NCI-H2107 treated with DMSO at 0.1 percent for 48 hours (cell line): ENCODE measurements around the gene TIMM44.
"Not testable (repeated sequence)": the region's sequence is repeated elsewhere in the genome, so short reads cannot be mapped to it uniquely, and the experiment has no call there.

Source experiments
- DNase-seq: peaks from one replicate; lab custom pipeline; 2025; ENCODE audit not compliant: unreplicated experiment; lab: John Stamatoyannopoulos, UW

The TIMM44 gene

DNA sequence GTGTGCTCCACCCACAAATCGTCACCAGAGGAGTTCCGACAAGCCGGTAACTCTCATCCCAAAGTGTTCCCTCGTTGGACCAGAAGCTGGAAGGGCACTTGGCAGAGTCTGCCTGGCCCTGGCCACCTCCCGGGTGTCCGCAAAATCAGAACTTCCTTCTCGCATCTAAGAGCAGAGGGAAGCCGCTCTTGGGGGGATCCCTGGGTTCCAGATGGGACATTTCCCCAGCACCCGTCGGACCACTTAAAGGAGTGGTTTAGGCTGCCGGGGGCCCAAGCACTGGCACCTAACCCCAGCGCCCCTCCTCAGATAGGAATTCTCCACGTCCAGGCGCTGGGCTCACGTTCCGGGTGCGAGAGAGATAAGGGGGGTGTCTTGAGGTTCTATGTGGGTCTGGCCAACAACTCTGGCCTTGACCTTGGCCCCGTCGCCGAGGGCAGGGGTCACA lies 40.6 kb downstream of the TIMM44 start:
- DNase-seq: no peak

DNA sequence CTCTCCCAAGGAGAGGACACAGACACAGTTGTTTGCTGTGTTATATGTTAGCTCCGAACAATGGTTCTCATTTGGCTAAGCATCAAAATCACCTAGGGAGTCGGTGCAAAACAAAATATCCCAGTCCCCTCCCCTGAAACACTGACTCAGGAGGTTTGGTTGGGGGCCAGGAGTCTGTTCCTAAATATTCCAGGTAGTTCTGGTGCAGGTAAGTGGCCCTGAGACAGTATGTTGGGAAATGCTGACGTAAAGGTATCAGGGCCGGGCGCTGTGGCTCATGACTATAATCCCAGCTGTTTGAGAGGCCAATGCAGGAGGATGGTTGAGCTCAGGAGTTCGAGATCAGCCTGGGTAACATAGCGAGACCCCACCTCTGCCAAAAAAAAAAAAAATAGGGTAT lies 42.1 kb downstream of the TIMM44 start:
- no peak for DNase-seq

DNA sequence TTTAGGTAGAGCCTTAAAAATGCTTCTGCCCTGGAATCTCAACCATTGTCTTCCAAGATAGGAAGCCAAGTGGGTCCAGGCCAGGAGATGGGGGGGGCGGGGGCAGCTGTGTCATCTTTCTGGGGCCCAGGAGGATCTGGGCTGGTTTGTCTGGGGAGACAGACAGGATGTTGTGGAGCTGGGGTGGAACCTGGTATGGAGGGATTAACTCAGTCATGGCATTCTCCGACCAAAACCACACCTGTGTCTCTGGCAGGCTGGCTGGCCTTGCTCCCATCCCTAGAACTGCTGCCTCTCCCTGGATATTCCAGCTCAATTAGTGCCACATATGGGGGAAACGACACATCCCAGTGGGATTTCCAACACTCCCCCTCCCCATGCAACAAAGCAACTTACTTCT lies 42.5 kb downstream of the TIMM44 start:
- no peak for DNase-seq

DNA sequence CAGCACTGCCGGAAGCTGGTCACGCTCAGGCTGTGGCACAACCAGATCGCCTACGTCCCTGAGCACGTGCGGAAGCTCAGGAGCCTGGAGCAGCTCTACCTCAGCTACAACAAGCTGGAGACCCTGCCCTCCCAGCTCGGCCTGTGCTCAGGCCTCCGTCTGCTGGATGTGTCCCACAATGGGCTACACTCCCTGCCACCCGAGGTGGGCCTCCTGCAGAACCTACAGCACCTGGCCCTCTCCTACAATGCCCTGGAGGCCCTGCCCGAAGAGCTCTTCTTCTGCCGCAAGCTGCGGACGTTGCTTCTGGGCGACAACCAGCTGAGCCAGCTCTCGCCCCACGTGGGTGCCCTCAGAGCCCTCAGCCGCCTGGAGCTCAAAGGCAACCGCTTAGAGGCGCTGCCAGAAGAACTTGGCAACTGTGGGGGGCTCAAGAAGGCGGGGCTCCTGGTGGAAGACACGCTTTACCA lies 43.0 kb downstream of the TIMM44 start:
- DNase-seq: no peak

DNA sequence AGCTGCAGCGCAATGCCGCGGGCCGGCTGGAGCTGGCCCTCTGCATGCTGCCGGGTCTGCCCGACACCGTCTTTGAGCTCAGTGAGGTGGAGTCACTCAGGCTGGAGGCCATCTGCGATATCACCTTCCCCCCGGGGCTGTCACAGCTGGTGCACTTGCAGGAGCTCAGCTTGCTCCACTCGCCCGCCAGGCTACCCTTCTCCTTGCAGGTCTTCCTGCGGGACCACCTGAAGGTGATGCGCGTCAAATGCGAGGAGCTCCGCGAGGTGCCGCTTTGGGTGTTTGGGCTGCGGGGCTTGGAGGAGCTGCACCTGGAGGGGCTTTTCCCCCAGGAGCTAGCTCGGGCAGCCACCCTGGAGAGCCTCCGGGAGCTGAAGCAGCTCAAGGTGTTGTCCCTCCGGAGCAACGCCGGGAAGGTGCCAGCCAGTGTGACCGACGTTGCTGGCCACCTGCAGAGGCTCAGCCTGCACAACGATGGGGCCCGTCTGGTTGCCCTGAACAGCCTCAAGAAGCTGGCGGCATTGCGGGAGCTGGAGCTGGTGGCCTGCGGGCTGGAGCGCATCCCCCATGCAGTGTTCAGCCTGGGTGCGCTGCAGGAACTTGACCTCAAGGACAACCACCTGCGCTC lies 43.6 kb downstream of the TIMM44 start:
- no peak for DNase-seq

DNA sequence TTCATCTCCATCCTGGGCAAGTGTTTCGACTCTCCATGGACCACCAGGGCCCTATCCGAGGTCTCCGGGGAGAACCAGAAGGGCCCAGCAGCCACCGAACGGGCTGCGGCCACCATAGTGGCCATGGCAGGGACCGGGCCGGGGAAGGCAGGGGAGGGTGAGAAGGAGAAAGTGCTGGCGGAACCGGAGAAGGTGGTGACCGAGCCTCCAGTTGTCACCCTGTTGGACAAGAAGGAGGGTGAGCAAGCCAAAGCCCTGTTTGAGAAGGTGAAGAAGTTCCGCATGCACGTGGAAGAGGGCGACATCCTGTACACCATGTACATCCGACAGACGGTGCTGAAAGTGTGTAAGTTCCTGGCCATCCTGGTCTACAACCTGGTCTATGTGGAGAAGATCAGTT lies 44.5 kb downstream of the TIMM44 start:
- no peak for DNase-seq

DNA sequence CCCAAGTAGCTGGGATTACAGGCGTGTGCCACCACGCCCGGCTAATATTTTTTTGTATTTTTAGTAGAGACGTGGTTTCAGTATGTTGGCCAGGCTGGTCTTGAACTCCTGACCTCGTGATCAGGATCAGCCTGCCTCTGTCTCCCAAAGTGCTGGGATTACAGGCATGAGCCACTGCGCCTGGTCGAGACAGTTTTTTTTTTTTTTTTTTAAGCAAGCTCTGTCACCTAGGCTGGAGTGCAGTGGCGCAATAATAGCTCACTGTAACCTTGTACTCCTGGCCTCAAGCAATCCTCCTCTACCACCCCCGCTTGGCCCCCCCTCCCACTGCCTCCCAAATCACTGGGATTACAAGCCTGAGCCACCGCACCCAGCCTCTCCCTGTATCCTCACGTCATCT lies 46.2 kb downstream of the TIMM44 start:
- DNase-seq: no peak

DNA sequence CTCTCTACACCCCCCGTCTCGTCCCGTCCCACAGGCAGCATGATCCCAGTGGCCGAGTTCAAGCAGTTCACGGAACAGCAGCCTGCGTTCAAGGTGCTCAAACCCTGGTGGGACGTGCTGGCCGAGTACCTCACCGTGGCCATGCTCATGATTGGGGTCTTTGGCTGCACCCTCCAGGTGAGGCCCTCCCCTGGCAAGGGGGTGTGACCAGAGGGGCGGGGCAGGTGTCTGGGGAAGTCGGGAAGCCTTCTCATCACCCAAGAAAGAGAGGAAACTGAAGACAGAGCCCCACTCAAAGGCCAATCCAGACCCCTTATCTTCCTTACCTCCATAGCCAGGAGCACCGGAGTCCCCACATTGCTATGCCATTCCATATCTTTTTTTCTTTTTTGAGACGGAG lies 47.9 kb downstream of the TIMM44 start:
- DNase-seq: no peak

DNA sequence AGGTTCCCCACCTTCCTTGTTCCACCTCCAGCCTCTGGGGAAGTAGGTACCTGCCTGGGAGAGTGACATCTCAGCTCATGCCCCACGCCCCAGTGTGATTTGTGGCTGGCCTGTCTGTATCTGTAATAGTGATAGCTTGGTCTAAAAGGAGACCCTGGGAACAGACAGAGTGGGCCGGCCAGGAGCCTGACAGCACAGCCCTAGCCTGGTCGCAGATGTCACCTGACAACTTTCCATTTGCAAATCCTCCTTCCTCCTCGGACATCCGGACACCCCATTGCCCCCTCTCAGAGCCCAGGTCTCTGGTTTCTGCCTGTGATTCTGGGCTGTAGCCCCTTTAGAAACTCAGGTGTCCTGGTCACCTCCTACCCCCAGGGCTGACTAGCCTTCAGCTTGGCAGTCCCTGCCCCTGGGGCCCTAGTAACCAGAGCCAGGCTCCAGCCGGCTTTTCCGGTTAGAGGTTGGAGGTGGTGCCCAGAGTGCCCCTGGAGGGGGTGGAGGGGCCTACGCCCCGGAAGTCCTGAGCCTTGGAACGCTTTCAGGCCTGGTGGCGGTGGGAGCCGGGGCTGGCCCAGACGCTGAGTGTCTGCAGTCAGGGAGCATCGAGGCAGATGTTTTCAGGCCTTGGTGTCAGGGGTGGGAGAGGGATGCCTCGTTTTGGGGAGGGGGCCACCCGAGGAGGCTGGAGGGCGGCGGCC lies 48.7 kb downstream of the TIMM44 start:
- no peak for DNase-seq

DNA sequence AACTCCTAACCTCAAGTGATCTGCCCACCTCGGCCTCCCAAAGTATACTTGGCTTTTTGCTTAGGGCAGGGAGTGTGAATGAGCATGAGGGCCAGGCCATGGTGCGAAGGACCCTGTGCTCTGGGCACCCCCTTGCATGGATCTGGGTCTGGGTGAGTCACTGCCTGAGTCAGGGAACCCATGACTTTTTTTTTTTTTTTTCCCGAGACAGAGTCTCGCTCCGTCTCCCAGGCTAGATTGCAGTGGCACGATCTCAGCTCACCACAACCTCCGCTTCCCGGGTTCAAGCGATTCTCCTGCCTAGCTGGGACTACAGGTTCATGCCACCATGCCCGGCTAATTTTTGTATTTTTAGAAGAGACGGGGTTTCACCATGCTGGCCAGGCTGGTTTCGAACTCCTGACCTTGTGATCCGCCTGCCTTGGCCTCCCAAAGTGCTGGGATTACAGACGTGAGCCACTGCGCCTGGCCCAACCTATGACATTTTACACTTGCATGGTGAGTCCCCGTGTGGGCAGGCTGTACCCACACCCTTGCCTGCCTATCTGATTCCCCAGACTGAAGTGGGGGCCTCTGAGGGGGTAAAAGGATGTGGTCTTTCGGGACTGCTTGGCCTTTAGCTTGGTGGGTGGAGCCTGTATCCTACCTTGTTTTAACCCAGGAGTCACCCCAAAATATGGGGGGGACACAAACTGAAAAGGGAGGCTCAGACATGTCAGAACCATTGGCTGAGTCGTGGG lies 49.9 kb downstream of the TIMM44 start:
- DNase-seq: not testable (repeated sequence)

DNA sequence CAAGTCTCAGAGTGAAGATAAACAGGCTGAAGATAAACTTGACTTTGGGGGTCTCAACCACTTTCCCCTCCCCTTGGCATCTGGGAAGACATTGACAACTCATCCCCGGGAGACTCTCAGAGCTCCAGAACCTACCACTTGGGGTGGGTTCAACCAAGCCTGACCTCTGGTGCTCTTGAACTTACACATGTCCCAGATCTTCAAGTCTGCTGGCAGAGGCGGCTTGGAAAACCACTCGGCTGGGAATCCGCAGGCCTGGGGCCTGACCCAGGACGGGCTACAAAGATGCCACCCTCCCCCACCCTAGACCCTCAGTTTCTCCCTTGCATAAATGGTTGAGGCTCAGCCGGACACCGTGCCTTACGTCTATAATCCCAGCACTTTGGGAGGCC lies 54.6 kb downstream of the TIMM44 start:
- DNase-seq: no peak

DNA sequence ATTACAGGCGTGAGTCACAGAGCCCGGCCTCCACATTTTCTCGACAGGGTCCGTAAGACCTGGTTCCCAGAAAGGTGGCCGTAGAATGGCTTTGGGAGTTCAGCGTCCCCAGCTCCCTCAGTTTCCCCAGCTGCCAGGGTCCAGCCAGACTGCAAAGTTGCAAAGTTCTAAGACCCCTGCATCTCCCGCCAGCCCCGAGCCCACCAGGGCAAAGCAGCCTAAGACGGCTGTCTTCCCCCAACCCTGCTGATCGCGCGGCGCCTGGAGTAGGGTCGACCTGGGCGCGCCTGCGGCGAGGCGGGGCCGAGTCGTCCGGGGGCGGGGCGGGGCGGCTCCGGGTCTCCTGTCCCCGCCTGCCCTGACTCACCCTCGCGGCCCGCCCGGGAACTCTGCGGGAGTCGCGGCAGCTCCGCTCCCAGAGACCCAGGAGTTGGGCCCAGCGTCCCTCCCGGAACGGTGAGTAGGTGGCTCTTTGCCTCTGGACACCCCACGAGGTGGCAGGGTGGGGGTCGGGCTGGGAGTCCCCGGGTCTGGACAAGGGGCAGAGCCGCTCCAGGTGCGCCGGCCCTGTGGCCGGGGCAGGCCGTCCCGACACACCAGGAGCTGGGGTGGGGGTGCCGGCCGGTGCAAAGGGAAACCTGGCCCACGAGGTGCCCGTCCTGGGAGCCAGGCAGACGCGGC lies 55.2 kb downstream of the TIMM44 start, which contains the start of gene LRRC8E:
Gene LRRC8E, plus strand, starts transcription at position 366 of the 681 bp plus-strand sequence. CDS start 7,094 bp downstream, outside the sequence.
- no peak for DNase-seq

DNA sequence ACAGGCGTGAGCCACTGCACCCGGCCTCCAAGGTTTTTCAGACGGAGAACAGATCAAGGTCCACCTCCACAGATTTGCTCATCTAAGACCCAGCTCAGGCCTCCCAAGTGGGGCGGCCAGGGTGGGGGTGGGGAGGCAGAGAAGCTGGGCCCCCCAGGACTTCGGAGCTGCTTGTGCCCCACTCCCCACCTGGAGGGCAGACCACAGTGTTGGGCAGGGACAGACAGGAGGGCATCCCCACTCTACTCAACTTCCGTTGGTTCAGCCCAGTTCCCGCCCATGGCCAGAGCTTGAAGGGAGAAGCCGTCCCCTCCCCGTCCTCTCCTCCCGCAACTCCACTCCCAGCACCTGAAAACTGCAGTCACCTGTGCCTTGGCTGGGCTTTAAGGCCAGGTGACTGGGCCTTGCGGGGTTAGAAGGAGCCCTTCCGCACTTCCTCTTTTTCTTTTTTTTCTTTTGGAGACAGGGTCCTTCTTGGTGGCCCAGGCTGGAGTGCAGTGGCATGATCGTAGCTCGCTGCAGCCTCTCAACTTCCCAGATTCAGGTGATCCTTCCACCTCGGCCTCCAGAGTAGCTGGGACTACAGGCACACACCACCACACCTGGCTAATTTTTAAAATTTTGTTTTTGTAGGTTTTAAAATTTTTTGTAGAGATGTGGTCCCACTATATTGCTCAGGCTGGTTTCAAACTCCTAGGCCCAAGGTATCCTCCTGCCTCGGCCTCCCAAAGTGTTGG lies 55.9 kb downstream of the TIMM44 start:
- DNase-seq: no peak

DNA sequence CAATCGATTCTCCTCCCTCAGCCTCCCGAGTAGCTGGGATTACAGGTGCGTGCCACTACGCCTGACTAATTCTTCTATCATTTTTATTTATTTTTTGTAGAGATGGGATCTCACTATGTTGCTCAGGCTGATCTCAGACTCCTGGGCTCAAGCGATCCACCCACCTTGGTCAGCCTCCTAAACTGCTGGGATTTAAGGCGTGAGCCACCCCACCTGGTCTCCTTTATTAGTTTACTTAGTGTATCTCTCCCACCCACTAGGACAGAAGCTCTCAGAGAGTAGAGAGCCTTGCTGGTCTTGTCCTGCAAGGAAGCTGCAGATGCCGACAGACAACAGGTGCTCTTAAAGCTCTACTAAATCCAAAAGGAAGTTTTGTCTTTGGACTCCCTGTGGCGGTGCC lies 57.6 kb downstream of the TIMM44 start:
- DNase-seq: no peak

DNA sequence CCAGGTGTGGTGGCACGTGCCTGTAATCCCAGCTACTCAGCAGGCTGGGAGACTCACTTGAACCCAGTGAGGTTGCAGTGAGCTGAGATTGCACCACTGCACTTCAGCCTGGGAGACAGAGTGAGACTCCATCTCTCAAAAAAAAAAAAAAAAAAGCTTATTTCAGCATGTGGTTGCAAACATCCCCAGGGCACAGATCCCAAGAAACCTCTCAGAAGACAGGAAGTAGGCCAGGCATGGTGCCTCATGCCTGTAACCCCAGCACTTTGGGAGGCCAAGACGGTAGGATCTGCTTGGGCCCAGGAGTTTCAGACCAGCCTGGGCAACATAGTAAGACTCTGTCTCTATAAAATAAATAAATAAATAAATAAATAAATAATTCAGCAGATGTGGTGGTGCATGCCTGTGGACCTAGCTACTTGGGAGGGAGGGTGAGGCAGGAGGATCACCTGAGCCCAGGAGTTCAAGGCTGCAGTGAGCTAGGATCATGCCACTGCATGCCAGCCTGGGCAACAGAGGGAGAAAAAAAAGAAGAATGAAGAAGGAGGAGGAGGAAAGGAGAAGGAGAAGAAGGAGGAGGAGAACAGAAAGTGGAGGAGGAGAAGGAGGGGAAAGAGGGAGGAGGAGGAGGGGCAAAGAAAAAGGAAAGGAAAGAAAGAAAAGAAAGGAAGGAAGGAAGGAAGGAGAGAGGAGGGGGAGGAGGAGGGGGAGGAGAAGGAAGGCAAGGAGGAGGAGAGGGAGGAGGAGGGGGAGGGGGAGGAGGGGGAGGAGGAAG lies 59.5 kb downstream of the TIMM44 start:
- DNase-seq: no peak

DNA sequence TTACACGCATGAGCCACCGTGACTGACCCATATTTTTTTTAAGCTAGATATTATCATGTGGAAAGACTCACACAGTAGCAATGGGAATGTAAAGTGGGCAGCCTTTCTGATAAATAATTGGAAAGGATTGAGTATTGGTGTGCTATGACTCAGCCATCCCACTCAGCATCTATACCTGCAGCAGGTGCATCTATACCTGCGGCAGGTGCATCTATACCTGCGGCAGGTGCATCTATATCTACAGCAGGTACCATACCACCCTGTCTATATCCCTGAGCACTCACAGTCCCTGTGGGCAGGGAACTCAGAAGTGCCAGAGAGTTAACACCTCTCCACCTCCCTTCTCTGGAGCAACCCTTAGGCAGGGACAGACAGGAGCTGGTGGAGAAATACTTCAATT lies 60.4 kb downstream of the TIMM44 start:
- DNase-seq: no peak

DNA sequence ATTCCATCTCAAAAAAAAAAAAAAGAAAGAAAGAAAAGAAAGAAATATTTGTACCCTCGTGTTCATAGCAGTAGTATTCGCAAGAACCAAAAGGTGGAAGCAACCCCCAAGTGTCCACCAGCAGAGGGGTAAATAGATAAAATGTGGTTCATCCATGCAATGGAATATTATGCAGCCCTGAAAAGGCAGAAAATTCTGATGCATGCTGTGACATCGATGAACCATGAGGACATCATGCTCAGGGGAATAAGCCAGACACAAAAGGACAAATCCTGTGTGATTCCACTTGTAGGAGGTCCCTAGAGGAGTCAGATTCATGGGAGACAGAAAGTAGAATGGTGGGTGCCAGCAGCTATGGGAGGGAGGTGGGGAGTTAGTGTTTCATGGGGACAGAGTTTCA lies 61.6 kb downstream of the TIMM44 start:
- DNase-seq: no peak

DNA sequence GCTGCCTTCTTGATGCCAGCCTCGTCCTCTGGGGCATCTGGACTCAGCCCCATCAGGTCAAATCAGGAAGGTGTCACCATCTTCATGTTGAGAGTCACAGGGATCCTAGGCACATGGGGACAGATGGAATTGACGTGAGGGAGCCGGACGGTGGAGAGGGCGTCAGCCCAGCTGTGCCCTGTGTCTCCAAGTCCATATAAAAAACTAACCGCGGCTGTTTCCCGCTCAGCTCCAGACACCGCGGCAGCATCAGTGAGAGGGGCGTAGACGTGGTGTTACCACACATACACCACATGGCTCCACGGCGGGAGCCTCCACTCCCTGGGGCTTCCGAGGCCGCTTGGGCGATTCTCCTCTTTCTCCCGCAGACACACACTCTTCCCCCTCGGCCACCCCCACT lies 63.6 kb downstream of the TIMM44 start:
- DNase-seq: no peak

DNA sequence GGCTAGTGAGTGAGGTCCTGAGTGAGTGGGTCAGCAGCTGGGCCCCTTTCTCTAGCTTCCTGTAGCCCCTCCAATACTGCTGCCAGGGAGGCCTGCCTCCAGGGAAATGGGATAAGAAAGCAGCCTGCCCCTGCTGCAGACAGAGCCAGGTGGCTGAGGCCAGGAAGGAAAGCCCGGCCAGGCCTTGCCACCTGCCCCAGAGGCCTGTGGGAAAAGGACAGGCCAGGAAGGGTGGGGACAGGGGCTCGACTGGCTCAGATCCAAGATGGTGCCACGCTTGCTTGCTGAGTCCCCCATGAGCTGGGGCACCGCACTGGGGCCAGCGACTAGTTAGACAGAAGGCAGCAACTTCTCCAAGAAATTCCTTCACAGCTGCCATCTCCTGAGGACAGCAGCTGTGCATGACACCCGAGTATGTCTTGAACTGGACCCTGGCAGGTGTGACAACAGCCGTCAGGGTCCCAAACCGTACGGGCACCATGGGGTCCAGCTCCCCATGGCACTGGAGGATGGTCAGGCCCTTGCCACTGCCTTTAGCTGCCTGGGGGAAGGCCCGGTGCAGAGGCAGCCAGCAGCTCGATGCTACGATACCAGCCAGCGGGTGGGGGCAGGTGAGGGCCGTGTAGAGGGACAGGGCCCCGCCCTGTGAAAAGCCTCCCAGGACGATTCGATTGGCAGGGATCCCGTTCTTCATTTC lies 64.2 kb downstream of the TIMM44 start:
- DNase-seq: no peak
